Measurements from ENCODE around the gene SHB. TPM values are rescaled to one million over a fixed set of nuclear protein-coding genes. Genes with fewer than 3 reads are reported as not detected.

The SHB gene
- total and polyA plus RNA-seq, 2 of the 13 experiments (the other 11 are each of a cell fraction or from before 2014, with no cell fraction given), result 19.4 to 20.7 TPM

- no TSS peak for BruUV-seq (replicated peaks)
- Histone ChIP-seq H2AFZ (ENCODE audit: low read length) (no peak overlapping the region), H3K9me3 (ENCODE audit: low read length) (no peaks in the 10 kb centered on the region), H3K4me2 (ENCODE audit: low read depth, low read length) (no peak overlapping the region), H3K36me3 (replicated peaks in 1 of 2; ENCODE audit: control insufficient read depth in 1 of 2, insufficient read depth in 2 of 2, low read length in 2 of 2) (peaks cover 18 to 25% of the 10 kb centered on the region in 2 experiments; a peak in 4 of 5 replicates), H3K27me3 (ENCODE audit: control insufficient read depth in 1 of 2, insufficient read depth in 2 of 2, low read length in 2 of 2) (no peaks in the 10 kb centered on the region), H3K4me3 (replicated peaks in 1 of 3; ENCODE audit: insufficient read depth in 1 of 3, low read depth in 2 of 3, low read length in 3 of 3) (no peak overlapping the region), H3K9ac (ENCODE audit: insufficient read depth, low read depth, low read length) (no peak overlapping the region), H4K20me1 (ENCODE audit: insufficient read depth, low read length) (no peaks in the 10 kb centered on the region), H3K4me1 (ENCODE audit: insufficient read depth, low read length) (peaks cover 5% of the 10 kb centered on the region), H3K79me2 (ENCODE audit: insufficient read depth, low read length) (no peaks in the 10 kb centered on the region), H3K27ac (ENCODE audit: extremely low read length, insufficient read depth, low read length) (no peak overlapping the region)
- ChIA-PET POLR2A (interaction anchor here (1.4 kb wide), 1 partner anchor 156 kb away, joined by 3 read pairs; no protein-coding TSS in a partner anchor), CTCF (ENCODE audit: low intra/inter-chr PET ratio, low total read pairs) (interaction anchor here (0.7 to 2.9 kb wide), 2 partner anchors 12 to 173 kb away, joined by 3 to 16 read pairs; no protein-coding TSS in a partner anchor)
- 95% methylated on average over 11 of the region's 11 CpGs for WGBS (ENCODE audit: low lambda C conversion rate)
- DNase-seq (ENCODE audit: low spot score) (no peak), ATAC-seq (no peak), FAIRE-seq (no peak)
- 0 out of 2 replicates have a peak, but pooled peaks have one; percentile 37 for TF ChIP-seq POLR2G (IDR thresholded peaks at IDR 0.05; ENCODE audit: low read depth, low read length)
- no peak for TF ChIP-seq ZNF343 (CRISPR knock-in tag; IDR thresholded peaks at IDR 0.05)
- TF ChIP-seq RBM22 (optimal IDR thresholded peaks at IDR 0.05; ENCODE audit: low read length), result peak; percentile 96
- no peak for TF ChIP-seq TARDBP (CRISPR knock-in tag; IDR thresholded peaks at IDR 0.05)
- no peak for TF ChIP-seq DDIT3 (CRISPR knock-in tag; IDR thresholded peaks at IDR 0.05)
- no peak for TF ChIP-seq RAD21 (CRISPR knock-in tag; IDR thresholded peaks at IDR 0.05)
- no peak for TF ChIP-seq ZNF549 (CRISPR knock-in tag; IDR thresholded peaks at IDR 0.05)
- no peak for TF ChIP-seq ZNF180 (CRISPR knock-in tag; IDR thresholded peaks at IDR 0.05; ENCODE audit: borderline replicate concordance, low read depth)
- in situ Hi-C loops (cut with HindIII; ENCODE audit: extremely low pct_ligation_motif_present, low pct_unique_long_range_greater_than_20kb), result loop anchor here (5.0 to 25.0 kb wide), 2 partner anchors 247 to 428 kb away; partner anchors contain the start of gene POLR1E
- intact Hi-C loops (cut with micrococcal nuclease; ENCODE audit: unreplicated experiment), result loop anchor here (5.0 kb wide), 3 partner anchors 52 to 447 kb away; no protein-coding TSS in a partner anchor
Observed at GRCh38 chr9:37914701-37915358, 154.2 kb downstream of the SHB start.

Data from HepG2 (cell line).